Muscle layer of colon (tissue), 2 donors: Measurements from ENCODE around the gene LDLRAD4.

ENCODE experiments used
- H3K27ac ChIP-seq: one replicate; pipeline ENCODE4 v1.7.0; 2013; ENCODE audit warnings: low read depth, mild to moderate bottlenecking, low read length, moderate library complexity
- H3K27me3 ChIP-seq, 2 donors: one replicate each; pipeline ENCODE4 v1.7.0; 2013; ENCODE audit warnings: low read length in 2 of 2, mild to moderate bottlenecking in 2 of 2; ENCODE audit not compliant: insufficient read depth in 2 of 2, control insufficient read depth in 1 of 2
- H3K36me3 ChIP-seq: one replicate; pipeline ENCODE4 v1.7.0; 2013; ENCODE audit warnings: mild to moderate bottlenecking, low read length; ENCODE audit not compliant: insufficient read depth
- H3K4me1 ChIP-seq: one replicate; pipeline ENCODE4 v1.7.0; 2013; ENCODE audit warnings: mild to moderate bottlenecking, low read length; ENCODE audit not compliant: insufficient read depth
- H3K4me3 ChIP-seq, 2 donors: one replicate each; pipeline ENCODE4 v1.7.0; 2013; ENCODE audit warnings: low read length in 2 of 2, low read depth in 1 of 2, mild to moderate bottlenecking in 1 of 2, moderate library complexity in 1 of 2
- H3K9ac ChIP-seq: one replicate; pipeline ENCODE4 v1.7.0; 2013; ENCODE audit warnings: low read length
- H3K9me3 ChIP-seq: one replicate; pipeline ENCODE4 v1.7.0; 2013; ENCODE audit warnings: mild to moderate bottlenecking, low read length
- donor health status: abdominal sarcoma.
- donor health status: Adenocarcinoma of cecum.

The LDLRAD4 gene

GRCh38 chr18:13437796-13438506, 219.4 kb downstream of the LDLRAD4 start:
- H3K27ac ChIP-seq: no peak overlapping the region
- no peak overlapping the region for H3K4me3 ChIP-seq
- H3K36me3 ChIP-seq: no peaks in the 10 kb centered on the region
- H3K4me1 ChIP-seq: no peaks in the 10 kb centered on the region
- H3K27me3 ChIP-seq: no peaks in the 10 kb centered on the region
- H3K9ac ChIP-seq: no peak overlapping the region
- H3K9me3 ChIP-seq: no peaks in the 10 kb centered on the region

GRCh38 chr18:13438507-13439056, 220.0 kb downstream of the LDLRAD4 start:
- H3K27ac ChIP-seq: no peak overlapping the region
- no peak overlapping the region for H3K4me3 ChIP-seq
- no peaks in the 10 kb centered on the region for H3K36me3 ChIP-seq
- H3K9ac ChIP-seq: no peak overlapping the region
- no peaks in the 10 kb centered on the region for H3K27me3 ChIP-seq
- no peaks in the 10 kb centered on the region for H3K9me3 ChIP-seq
- no peaks in the 10 kb centered on the region for H3K4me1 ChIP-seq

GRCh38 chr18:13439461-13439860, 220.9 kb downstream of the LDLRAD4 start:
- Histone ChIP-seq H3K27me3 (no peaks in the 10 kb centered on the region), H3K9me3 (no peaks in the 10 kb centered on the region), H3K27ac (no peak overlapping the region), H3K36me3 (no peaks in the 10 kb centered on the region), H3K4me3 (no peak overlapping the region), H3K4me1 (no peaks in the 10 kb centered on the region), H3K9ac (no peak overlapping the region)

- H3K9ac ChIP-seq: no peak overlapping the region
- H3K27me3 ChIP-seq: no peaks in the 10 kb centered on the region
- H3K4me3 ChIP-seq: no peak overlapping the region
- no peaks in the 10 kb centered on the region for H3K36me3 ChIP-seq
- no peaks in the 10 kb centered on the region for H3K4me1 ChIP-seq
- H3K9me3 ChIP-seq: no peaks in the 10 kb centered on the region
- H3K27ac ChIP-seq: no peak overlapping the region
Observed at GRCh38 chr18:13440277-13441248, 222.0 kb downstream of the LDLRAD4 start.

GRCh38 chr18:13441736-13442135, 223.2 kb downstream of the LDLRAD4 start:
- Histone ChIP-seq H3K4me3 (no peak overlapping the region), H3K36me3 (no peaks in the 10 kb centered on the region), H3K27ac (no peak overlapping the region), H3K4me1 (peaks cover 4% of the 10 kb centered on the region), H3K9ac (no peak overlapping the region), H3K9me3 (no peaks in the 10 kb centered on the region), H3K27me3 (no peaks in the 10 kb centered on the region)

GRCh38 chr18:13442451-13442850, 223.9 kb downstream of the LDLRAD4 start:
- Histone ChIP-seq H3K9ac (no peak overlapping the region), H3K36me3 (no peaks in the 10 kb centered on the region), H3K4me1 (peaks cover 4% of the 10 kb centered on the region), H3K27ac (no peak overlapping the region), H3K27me3 (no peaks in the 10 kb centered on the region), H3K4me3 (no peak overlapping the region), H3K9me3 (no peaks in the 10 kb centered on the region)

GRCh38 chr18:13443552-13443951, 225.0 kb downstream of the LDLRAD4 start:
- Histone ChIP-seq H3K27ac (no peak overlapping the region), H3K36me3 (no peaks in the 10 kb centered on the region), H3K27me3 (no peaks in the 10 kb centered on the region), H3K9me3 (no peaks in the 10 kb centered on the region), H3K9ac (no peak overlapping the region), H3K4me3 (no peak overlapping the region), H3K4me1 (peaks cover 11% of the 10 kb centered on the region)

- H3K36me3 ChIP-seq: no peaks in the 10 kb centered on the region
- H3K4me3 ChIP-seq: no peak overlapping the region
- no peak overlapping the region for H3K9ac ChIP-seq
- no peak overlapping the region for H3K27ac ChIP-seq
- no peaks in the 10 kb centered on the region for H3K9me3 ChIP-seq
- H3K27me3 ChIP-seq: no peaks in the 10 kb centered on the region
- H3K4me1 ChIP-seq: peaks cover 11% of the 10 kb centered on the region
Observed at GRCh38 chr18:13444430-13445240, 226.1 kb downstream of the LDLRAD4 start.

GRCh38 chr18:13445241-13445897, 226.8 kb downstream of the LDLRAD4 start:
- Histone ChIP-seq H3K4me3 (no peak overlapping the region), H3K4me1 (peaks cover 11% of the 10 kb centered on the region), H3K9ac (no peak overlapping the region), H3K36me3 (no peaks in the 10 kb centered on the region), H3K27me3 (no peaks in the 10 kb centered on the region), H3K9me3 (no peaks in the 10 kb centered on the region), H3K27ac (no peak overlapping the region)

GRCh38 chr18:13446024-13446423, 227.5 kb downstream of the LDLRAD4 start:
- Histone ChIP-seq H3K27ac (no peak overlapping the region), H3K27me3 (no peaks in the 10 kb centered on the region), H3K9me3 (no peaks in the 10 kb centered on the region), H3K9ac (no peak overlapping the region), H3K36me3 (no peaks in the 10 kb centered on the region), H3K4me1 (peaks cover 11% of the 10 kb centered on the region), H3K4me3 (no peak overlapping the region)
